Breast epithelium (tissue), 4 donors: ENCODE measurements around the gene CENPT. TPM values are rescaled to one million over a fixed set of nuclear protein-coding genes. Genes with fewer than 3 reads are reported as not detected.

Source experiments
- DNase-seq, 2 donors: peaks; one replicate each; pipeline ENCODE4 v3.0.0-alpha.2; 2019; ENCODE audit warnings: low spot score in 2 of 2
- H3K27ac ChIP-seq, 2 donors: fragments of 200-600 bp; sonication (generic) in 1 of 2; one replicate each; pipeline ENCODE4 v1.5.1; 2016 to 2019; ENCODE audit warnings: mild to moderate bottlenecking in 1 of 2
- H3K27me3 ChIP-seq, 2 donors: fragments of 200-600 bp; sonication (generic) in 1 of 2; one replicate each; pipeline versions ENCODE4 v1.5.1 to v1.6.0; 2017 to 2019; ENCODE audit warnings: control low read depth in 1 of 2, mild to moderate bottlenecking in 1 of 2
- H3K36me3 ChIP-seq: fragments of 200-600 bp; one replicate; pipeline ENCODE4 v1.5.1; 2019
- H3K4me1 ChIP-seq, 2 donors: fragments of 200-600 bp; sonication (generic); one replicate each; pipeline ENCODE4 v1.5.1; 2016 to 2019; ENCODE audit warnings: control low read depth in 1 of 2
- H3K4me3 ChIP-seq, 3 donors: fragments of 200-600 bp; sonication (generic); 1 replicate in 2 of 3; 2 replicates in 1 of 3; pipeline ENCODE4 v1.5.1; 2016 to 2019; ENCODE audit warnings: mild to moderate bottlenecking in 3 of 3, moderate library complexity in 2 of 3
- H3K9me3 ChIP-seq, 2 donors: fragments of 200-600 bp; sonication (generic) in 1 of 2; one replicate each; pipeline ENCODE4 v1.5.1; 2016 to 2019; ENCODE audit warnings: control low read depth in 1 of 2
- POLR2A ChIP-seq: fragments of 450-650 bp; IDR thresholded peaks from one replicate; pipeline ENCODE4 v1.6.1; 2016; ENCODE audit warnings: antibody characterized with exemption, mild to moderate bottlenecking, moderate library complexity
- POLR2AphosphoS5 ChIP-seq, 3 donors: sonication (generic); formaldehyde crosslinking; IDR thresholded peaks; one replicate each; pipeline ENCODE4 v1.6.1; 2017; ENCODE audit warnings: antibody characterized with exemption in 3 of 3
- intact Hi-C: fragments of 100-400 bp; cut with DNase I; formaldehyde crosslinking; loops from one replicate; pipeline ENCODE4 v1.15.1; 2023; ENCODE audit warnings: low total_unique reads
- total RNA-seq, 3 donors: library from RNA; depleted of rRNA; stranded (reverse); fragments of >200 nt; gene quantifications; one replicate each; pipeline ENCODE4 v1.1.0, GENCODE V29; 2016
- TF ChIP-seq, protein P1 (sequence below), 3 donors: fragments of 450-650 bp; IDR thresholded peaks; one replicate each; pipeline ENCODE4 v1.5.1; 2016 to 2017; ENCODE audit warnings: antibody characterized with exemption in 3 of 3, mild to moderate bottlenecking in 3 of 3, moderate library complexity in 3 of 3

Gene CENPT, protein sequence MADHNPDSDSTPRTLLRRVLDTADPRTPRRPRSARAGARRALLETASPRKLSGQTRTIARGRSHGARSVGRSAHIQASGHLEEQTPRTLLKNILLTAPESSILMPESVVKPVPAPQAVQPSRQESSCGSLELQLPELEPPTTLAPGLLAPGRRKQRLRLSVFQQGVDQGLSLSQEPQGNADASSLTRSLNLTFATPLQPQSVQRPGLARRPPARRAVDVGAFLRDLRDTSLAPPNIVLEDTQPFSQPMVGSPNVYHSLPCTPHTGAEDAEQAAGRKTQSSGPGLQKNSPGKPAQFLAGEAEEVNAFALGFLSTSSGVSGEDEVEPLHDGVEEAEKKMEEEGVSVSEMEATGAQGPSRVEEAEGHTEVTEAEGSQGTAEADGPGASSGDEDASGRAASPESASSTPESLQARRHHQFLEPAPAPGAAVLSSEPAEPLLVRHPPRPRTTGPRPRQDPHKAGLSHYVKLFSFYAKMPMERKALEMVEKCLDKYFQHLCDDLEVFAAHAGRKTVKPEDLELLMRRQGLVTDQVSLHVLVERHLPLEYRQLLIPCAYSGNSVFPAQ
- total RNA-seq = 10 to 100 TPM; 35.0 to 52.0 (median 51.5) TPM

DNA sequence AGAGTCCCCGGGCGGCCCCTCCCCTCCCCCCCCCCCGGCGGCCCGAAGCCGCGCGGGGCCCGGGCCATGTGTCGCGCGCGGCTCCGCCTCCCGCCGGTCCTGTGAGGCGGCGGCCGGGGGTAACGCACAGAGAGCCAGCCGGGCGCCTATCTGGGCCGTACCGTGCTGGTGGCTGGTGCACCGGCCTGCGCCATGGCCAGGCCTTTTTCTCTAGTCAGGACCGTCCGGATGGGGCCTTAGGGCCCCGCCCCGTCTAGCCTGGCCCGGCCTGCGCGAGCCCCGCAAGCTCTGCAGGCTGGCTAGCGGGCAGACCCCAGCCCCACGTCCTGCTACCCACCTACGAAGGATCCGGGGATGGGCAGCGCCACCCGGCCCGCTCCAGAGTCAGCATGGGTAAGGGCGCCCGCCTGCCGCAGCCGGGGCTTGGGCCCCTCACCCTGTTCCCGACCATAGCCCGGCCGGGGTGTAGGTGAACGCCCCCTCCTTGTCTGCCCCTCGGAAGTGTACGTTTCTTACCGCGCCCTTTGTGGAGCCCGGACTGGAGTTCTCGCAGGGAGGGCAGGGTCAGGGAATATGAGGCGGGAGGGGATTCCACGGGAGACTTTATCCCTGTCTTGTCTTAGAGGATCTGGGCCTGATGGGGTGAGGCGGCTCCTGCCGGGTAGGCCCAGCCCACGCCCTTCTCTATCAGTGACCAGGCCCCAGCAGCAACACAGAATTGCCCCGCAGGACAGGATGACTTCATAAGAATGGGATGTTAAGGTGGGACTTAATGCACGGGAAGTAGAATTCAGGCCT, at the start of gene CENPT:
CENPT (minus strand) TSS at position 630 of the 798 bp plus-strand sequence. CDS start 13,834 bp downstream, outside the sequence.
- H3K27me3 ChIP-seq = no peaks in the 10 kb centered on the region
- peaks cover 16 to 31% of the 10 kb centered on the region in 2 donors for H3K4me1 ChIP-seq
- H3K27ac ChIP-seq = peak within 1 kb of the TSS; percentile 92 to 94
- intact Hi-C loops = no loop called here
- peak in 1 of 2 donors; percentile 41 for DNase-seq
- TF ChIP-seq POLR2A (no peak), POLR2AphosphoS5 (IDR thresholded peaks at IDR 0.05) (no peak)
- TF ChIP-seq, protein P1, sequence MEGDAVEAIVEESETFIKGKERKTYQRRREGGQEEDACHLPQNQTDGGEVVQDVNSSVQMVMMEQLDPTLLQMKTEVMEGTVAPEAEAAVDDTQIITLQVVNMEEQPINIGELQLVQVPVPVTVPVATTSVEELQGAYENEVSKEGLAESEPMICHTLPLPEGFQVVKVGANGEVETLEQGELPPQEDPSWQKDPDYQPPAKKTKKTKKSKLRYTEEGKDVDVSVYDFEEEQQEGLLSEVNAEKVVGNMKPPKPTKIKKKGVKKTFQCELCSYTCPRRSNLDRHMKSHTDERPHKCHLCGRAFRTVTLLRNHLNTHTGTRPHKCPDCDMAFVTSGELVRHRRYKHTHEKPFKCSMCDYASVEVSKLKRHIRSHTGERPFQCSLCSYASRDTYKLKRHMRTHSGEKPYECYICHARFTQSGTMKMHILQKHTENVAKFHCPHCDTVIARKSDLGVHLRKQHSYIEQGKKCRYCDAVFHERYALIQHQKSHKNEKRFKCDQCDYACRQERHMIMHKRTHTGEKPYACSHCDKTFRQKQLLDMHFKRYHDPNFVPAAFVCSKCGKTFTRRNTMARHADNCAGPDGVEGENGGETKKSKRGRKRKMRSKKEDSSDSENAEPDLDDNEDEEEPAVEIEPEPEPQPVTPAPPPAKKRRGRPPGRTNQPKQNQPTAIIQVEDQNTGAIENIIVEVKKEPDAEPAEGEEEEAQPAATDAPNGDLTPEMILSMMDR (IDR thresholded peaks at IDR 0.05) = no peak
- peak within 1 kb of the TSS; percentile 91 to 98 (median 95) for H3K4me3 ChIP-seq
- no peaks in the 10 kb centered on the region for H3K36me3 ChIP-seq
- no peaks in the 10 kb centered on the region for H3K9me3 ChIP-seq

DNA sequence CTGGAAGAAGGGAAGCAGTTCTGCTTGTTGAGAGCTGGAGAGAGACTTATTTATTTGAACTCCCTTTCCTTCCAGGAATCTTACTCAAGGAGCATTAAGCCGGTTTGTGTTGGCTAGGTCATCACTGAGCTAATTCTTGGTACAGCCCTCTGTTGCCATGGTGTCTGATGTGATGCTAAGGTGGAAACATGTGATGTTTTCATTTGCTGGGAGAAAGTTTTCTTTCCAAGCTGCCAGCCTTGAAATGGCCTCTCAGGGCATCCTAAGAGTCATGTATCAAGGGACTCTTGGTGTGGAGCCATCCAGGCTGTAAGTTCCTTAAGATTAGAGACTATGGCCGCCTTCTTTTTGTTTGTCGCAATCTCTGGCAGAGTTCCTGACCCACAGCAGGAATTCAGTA, 49.7 kb upstream of the CENPT start:
- DNase-seq = peak in 1 of 2 donors; percentile 33
- TF ChIP-seq POLR2AphosphoS5 (IDR thresholded peaks at IDR 0.05) (no peak), POLR2A (no peak)
- TF ChIP-seq, protein P1 (IDR thresholded peaks at IDR 0.05) = no peak
- no peak overlapping the region for H3K4me3 ChIP-seq

DNA sequence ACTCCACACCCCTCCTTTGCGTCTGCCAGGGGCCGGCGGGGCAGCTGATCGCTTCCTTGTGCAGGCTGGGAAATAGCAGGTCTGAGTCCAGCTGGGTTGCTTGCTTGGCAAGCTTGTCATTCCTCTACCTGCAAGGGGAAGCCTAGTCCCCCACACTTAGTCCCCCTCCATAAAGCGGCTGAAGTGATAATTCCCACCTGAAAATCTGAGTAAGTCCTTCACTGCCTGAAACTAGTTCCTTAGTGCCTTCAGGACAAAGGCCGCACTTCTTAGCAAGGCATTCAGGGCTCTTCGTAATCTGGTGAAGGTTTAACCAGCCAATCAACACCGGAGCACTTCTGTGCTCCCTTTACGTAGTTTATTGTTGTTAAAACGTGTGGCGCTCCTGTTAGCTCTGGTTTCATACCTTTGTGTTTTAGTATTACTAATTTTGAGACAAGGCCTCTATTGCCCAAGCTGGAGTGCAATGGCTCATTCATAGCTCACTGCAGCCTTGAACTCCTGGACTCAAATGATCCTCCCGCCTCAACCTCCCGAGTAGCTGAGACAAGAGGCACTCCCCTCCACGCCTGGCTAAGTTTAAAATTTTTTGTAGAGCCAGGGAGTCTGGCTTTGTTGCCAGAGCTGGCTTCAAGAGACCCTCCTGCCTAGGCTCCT, 46.4 kb upstream of the CENPT start:
- DNase-seq = peak in 1 of 2 donors; percentile 35
- intact Hi-C loops = loop anchor here (5.0 kb wide), 1 partner anchor 93 kb away; no protein-coding TSS in a partner anchor
- H3K4me1 ChIP-seq = peaks cover 0 to 8% of the 10 kb centered on the region in 2 donors
- H3K27ac ChIP-seq = peak overlapping the region; percentile 97 to 98
- TF ChIP-seq, protein P1 (IDR thresholded peaks at IDR 0.05) = no peak
- TF ChIP-seq POLR2A = no peak
- no peak for TF ChIP-seq POLR2AphosphoS5 (IDR thresholded peaks at IDR 0.05)
- no peaks in the 10 kb centered on the region for H3K9me3 ChIP-seq
- H3K4me3 ChIP-seq = peak overlapping the region; percentile 95 to 98 (median 96)
- H3K27me3 ChIP-seq = no peaks in the 10 kb centered on the region
- no peaks in the 10 kb centered on the region for H3K36me3 ChIP-seq

More for the DNA sequence above, 49.7 kb upstream of the CENPT start:
- Histone ChIP-seq H3K27ac (peak overlapping the region; percentile 48 to 66), H3K9me3 (no peaks in the 10 kb centered on the region), H3K27me3 (no peaks in the 10 kb centered on the region), H3K36me3 (no peaks in the 10 kb centered on the region), H3K4me1 (peaks cover 0 to 8% of the 10 kb centered on the region in 2 donors)
- intact Hi-C loops = no loop called here

DNA sequence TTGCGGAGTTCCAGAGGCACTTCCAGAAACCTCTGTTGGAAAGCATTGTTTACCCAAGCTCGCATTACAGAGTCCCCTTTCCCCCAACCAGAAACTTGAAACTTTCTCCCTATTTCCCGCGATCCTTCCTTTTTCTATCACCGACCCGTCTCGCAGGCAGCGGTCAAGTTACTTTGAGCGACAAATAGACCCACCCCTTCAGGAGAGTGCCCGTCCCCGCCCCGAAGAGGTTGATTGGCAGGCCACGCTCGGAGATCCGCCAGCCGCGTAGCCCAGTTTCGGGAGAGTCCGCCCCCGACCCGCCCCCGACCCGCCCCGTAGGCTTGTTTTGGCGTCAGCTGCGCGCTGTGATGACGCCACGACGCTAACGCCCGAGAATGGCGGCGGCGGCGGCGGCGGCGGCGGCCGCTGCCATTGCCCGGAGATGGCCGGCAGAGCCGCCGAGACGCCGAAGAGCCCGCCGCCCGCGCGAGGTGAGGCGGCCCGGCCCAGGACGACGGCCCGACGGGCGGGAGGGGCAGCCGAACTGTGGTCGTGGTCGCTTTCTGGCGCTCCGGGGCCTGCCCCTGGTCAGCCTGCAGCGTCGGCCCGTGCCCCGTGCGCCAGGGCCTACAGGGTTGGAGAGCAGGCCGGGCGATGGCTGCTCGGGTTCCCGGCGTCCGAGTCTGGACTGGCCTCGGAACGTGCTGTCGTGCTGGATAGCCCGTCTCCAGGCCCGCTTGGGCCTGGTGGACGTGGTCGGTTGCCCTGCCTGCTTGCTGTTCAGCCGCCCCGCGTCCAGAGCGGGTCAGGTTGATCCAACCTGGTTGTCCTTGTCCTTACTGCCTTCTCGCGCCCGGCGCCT, 45.6 kb upstream of the CENPT start, which contains the start of gene PSKH1:
PSKH1 (plus strand) TSS at position 356 of the 844 bp plus-strand sequence. CDS start 15,496 bp downstream, outside the sequence.
- Histone ChIP-seq H3K9me3 (no peaks in the 10 kb centered on the region), H3K36me3 (no peaks in the 10 kb centered on the region), H3K27me3 (no peaks in the 10 kb centered on the region), H3K4me1 (peaks cover 0 to 8% of the 10 kb centered on the region in 2 donors), H3K4me3 (peak within 1 kb of the TSS; percentile 95 to 98 (median 96)), H3K27ac (peak within 1 kb of the TSS; percentile 97 to 98)
- intact Hi-C loops = loop anchor here (5.0 kb wide), 1 partner anchor 94 kb away; no protein-coding TSS in a partner anchor
- TF ChIP-seq POLR2A (no peak), POLR2AphosphoS5 (IDR thresholded peaks at IDR 0.05) (peak; percentile 30 to 75 (median 39))
- peak; percentile 94 to 97 for DNase-seq
